ENCODE measurements around the gene BDKRB2. TPM values are rescaled to one million over a fixed set of nuclear protein-coding genes. Genes with fewer than 3 reads are reported as not detected.

Gene BDKRB2
- total and polyA plus RNA-seq, 2 donors (not counting 1 experiment from before 2014, with no cell fraction given) = 24.0 to 91.5 TPM

DNA sequence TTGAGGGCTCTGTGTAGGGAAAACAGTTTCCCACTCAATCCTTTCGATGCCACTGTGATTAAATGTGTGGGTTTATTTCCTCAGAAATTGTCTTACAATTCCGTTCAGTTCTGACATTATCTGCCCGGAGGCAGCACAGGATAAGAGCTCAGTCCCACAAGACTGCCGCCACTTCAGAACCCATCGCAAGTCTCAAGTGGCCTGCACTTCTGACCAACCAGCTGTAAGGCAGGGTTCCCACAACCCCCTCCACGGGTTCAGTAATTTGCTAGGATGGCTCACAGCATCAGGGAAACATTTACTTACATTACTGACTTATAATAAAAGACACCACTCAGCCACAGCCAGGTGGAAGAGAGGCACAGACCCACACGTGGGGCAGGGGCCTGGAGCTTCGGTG, 17.2 kb downstream of the BDKRB2 start:
- H3K4me2 ChIP-seq (ENCODE audit: extremely low read depth, insufficient read depth, low read length) = no peak overlapping the region
- H3K79me2 ChIP-seq (ENCODE audit: control insufficient read depth, insufficient read depth, low read length) = no peaks in the 10 kb centered on the region
- no peaks in the 10 kb centered on the region for H3K9me3 ChIP-seq (ENCODE audit: control insufficient read depth, insufficient read depth, low read depth, low read length)
- no peaks in the 10 kb centered on the region for H3K27me3 ChIP-seq (ENCODE audit: control insufficient read depth, insufficient read depth, low read length)
- no peak for DNase-seq (ENCODE audit: low read depth in 2 of 2)
- H2AFZ ChIP-seq (ENCODE audit: low read length) = no peak overlapping the region
- no peaks in the 10 kb centered on the region for H4K20me1 ChIP-seq (ENCODE audit: control insufficient read depth, extremely low read depth, insufficient read depth, low read length)
- H3K27ac ChIP-seq (ENCODE audit: insufficient read depth, low read length) = no peak overlapping the region
- H3K9ac ChIP-seq (ENCODE audit: insufficient read depth, low read length) = no peak overlapping the region
- TF ChIP-seq, protein P1, sequence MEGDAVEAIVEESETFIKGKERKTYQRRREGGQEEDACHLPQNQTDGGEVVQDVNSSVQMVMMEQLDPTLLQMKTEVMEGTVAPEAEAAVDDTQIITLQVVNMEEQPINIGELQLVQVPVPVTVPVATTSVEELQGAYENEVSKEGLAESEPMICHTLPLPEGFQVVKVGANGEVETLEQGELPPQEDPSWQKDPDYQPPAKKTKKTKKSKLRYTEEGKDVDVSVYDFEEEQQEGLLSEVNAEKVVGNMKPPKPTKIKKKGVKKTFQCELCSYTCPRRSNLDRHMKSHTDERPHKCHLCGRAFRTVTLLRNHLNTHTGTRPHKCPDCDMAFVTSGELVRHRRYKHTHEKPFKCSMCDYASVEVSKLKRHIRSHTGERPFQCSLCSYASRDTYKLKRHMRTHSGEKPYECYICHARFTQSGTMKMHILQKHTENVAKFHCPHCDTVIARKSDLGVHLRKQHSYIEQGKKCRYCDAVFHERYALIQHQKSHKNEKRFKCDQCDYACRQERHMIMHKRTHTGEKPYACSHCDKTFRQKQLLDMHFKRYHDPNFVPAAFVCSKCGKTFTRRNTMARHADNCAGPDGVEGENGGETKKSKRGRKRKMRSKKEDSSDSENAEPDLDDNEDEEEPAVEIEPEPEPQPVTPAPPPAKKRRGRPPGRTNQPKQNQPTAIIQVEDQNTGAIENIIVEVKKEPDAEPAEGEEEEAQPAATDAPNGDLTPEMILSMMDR (conservative IDR thresholded peaks at IDR 0.05 in 1 of 2, IDR thresholded peaks at IDR 0.05 in 1 of 2; ENCODE audit: low read depth in 1 of 2, low read length in 2 of 2) = no peak
- no peak for TF ChIP-seq EZH2 (IDR thresholded peaks at IDR 0.05; ENCODE audit: low read length, missing control alignments)
- no peaks in the 10 kb centered on the region for H3K4me1 ChIP-seq (ENCODE audit: control insufficient read depth, extremely low read depth, insufficient read depth, low read length)
- no peaks in the 10 kb centered on the region for H3K36me3 ChIP-seq (ENCODE audit: control insufficient read depth, insufficient read depth, low read length)
- H3K4me3 ChIP-seq (replicated peaks in 1 of 4; ENCODE audit: control extremely low read depth in 1 of 4, insufficient read depth in 1 of 4, low read depth in 3 of 4, low read length in 4 of 4) = no peak overlapping the region

GRCh38 chr14:96224480-96225096, 19.9 kb downstream of the BDKRB2 start:
- Histone ChIP-seq H3K4me3 (replicated peaks in 1 of 4; ENCODE audit: control extremely low read depth in 1 of 4, insufficient read depth in 1 of 4, low read depth in 3 of 4, low read length in 4 of 4) (no peak overlapping the region), H3K36me3 (ENCODE audit: control insufficient read depth, insufficient read depth, low read length) (no peaks in the 10 kb centered on the region), H4K20me1 (ENCODE audit: control insufficient read depth, extremely low read depth, insufficient read depth, low read length) (no peaks in the 10 kb centered on the region), H3K4me1 (ENCODE audit: control insufficient read depth, extremely low read depth, insufficient read depth, low read length) (no peaks in the 10 kb centered on the region), H3K27ac (ENCODE audit: insufficient read depth, low read length) (no peak overlapping the region), H3K4me2 (ENCODE audit: extremely low read depth, insufficient read depth, low read length) (no peak overlapping the region), H3K9me3 (ENCODE audit: control insufficient read depth, insufficient read depth, low read depth, low read length) (no peaks in the 10 kb centered on the region), H3K79me2 (ENCODE audit: control insufficient read depth, insufficient read depth, low read length) (no peaks in the 10 kb centered on the region), H3K9ac (ENCODE audit: insufficient read depth, low read length) (no peak overlapping the region), H3K27me3 (ENCODE audit: control insufficient read depth, insufficient read depth, low read length) (no peaks in the 10 kb centered on the region), H2AFZ (ENCODE audit: low read length) (no peak overlapping the region)
- DNase-seq (ENCODE audit: low read depth in 2 of 2) = no peak
- TF ChIP-seq, protein P1 (conservative IDR thresholded peaks at IDR 0.05 in 1 of 2, IDR thresholded peaks at IDR 0.05 in 1 of 2; ENCODE audit: low read depth in 1 of 2, low read length in 2 of 2) = no peak
- TF ChIP-seq EZH2 (IDR thresholded peaks at IDR 0.05; ENCODE audit: low read length, missing control alignments) = no peak

DNA sequence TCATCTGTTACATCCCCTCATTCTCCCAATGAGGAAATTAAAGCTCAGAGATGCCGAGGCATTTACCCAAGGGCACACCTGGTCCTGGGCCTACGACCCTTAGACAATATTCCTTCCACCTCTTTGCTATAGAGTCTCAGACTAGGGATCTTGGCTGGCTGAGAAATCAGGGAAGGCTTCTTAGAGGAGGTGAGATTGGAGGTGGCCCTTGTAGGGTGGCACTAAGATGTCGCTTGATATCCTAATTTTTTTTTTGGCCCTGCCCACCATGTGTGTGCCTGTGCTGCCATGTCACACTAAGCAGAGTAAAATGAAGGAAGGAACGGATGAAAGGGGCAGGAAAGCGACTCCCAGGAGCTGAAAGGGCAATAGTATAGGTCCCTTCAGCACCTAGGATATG, 20.6 kb downstream of the BDKRB2 start:
- H3K27me3 ChIP-seq (ENCODE audit: control insufficient read depth, insufficient read depth, low read length) = no peaks in the 10 kb centered on the region
- TF ChIP-seq, protein P1 (conservative IDR thresholded peaks at IDR 0.05 in 1 of 2, IDR thresholded peaks at IDR 0.05 in 1 of 2; ENCODE audit: low read depth in 1 of 2, low read length in 2 of 2) = no peak
- TF ChIP-seq EZH2 (IDR thresholded peaks at IDR 0.05; ENCODE audit: low read length, missing control alignments) = no peak
- no peaks in the 10 kb centered on the region for H3K79me2 ChIP-seq (ENCODE audit: control insufficient read depth, insufficient read depth, low read length)
- H4K20me1 ChIP-seq (ENCODE audit: control insufficient read depth, extremely low read depth, insufficient read depth, low read length) = no peaks in the 10 kb centered on the region
- no peak overlapping the region for H3K4me3 ChIP-seq (replicated peaks in 1 of 4; ENCODE audit: control extremely low read depth in 1 of 4, insufficient read depth in 1 of 4, low read depth in 3 of 4, low read length in 4 of 4)
- DNase-seq (ENCODE audit: low read depth in 2 of 2) = no peak
- no peaks in the 10 kb centered on the region for H3K4me1 ChIP-seq (ENCODE audit: control insufficient read depth, extremely low read depth, insufficient read depth, low read length)
- H3K9me3 ChIP-seq (ENCODE audit: control insufficient read depth, insufficient read depth, low read depth, low read length) = no peaks in the 10 kb centered on the region
- H3K27ac ChIP-seq (ENCODE audit: insufficient read depth, low read length) = no peak overlapping the region
- no peak overlapping the region for H2AFZ ChIP-seq (ENCODE audit: low read length)
- no peak overlapping the region for H3K4me2 ChIP-seq (ENCODE audit: extremely low read depth, insufficient read depth, low read length)
- no peaks in the 10 kb centered on the region for H3K36me3 ChIP-seq (ENCODE audit: control insufficient read depth, insufficient read depth, low read length)
- no peak overlapping the region for H3K9ac ChIP-seq (ENCODE audit: insufficient read depth, low read length)
